ENCODE measurements around the gene IGF1. TPM values are rescaled to one million over a fixed set of nuclear protein-coding genes. Genes with fewer than 3 reads are reported as not detected.

The IGF1 gene
- total and polyA plus RNA-seq, 9 of the 15 experiments (the other 6 are each of a cell fraction or from before 2014, with no cell fraction given): 3.7 to 13.9 (median 4.5) TPM

DNA sequence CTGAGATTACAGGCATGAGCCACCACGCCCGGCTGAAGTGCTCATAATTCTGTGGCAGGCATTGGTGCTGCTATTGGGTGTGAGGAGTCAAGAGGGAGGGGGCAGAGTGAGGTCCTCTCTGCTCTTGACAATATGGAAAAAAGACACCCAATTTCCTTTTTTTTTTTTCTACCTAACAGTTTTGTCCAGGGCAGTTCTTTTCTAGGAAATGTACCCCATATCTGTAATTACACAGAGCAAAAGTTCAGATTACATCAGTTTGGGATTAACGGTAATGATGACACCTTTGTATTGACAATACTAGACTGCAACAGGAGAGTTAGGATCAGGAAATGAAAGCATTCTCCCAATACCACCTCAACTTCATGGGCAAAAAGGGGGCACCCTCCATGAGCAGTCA is 36.3 kb downstream of the IGF1 start:
- no peak overlapping the region for H3K4me3 ChIP-seq
- 49% methylated on average over 3 of the region's 3 CpGs for WGBS (ENCODE audit: insufficient coverage, low coverage, missing lambda C conversion rate)
- H3K9ac ChIP-seq (ENCODE audit: insufficient read depth in 1 of 2, low read depth in 2 of 2, low read length in 2 of 2): no peak overlapping the region
- H3K4me2 ChIP-seq (ENCODE audit: insufficient read depth, low read length): no peak overlapping the region
- POLR2A ChIA-PET: no interaction called here
- H4K20me1 ChIP-seq (replicated peaks; ENCODE audit: control insufficient read depth, insufficient read depth, low read length): no peaks in the 10 kb centered on the region
- intact Hi-C loops (cut with micrococcal nuclease): no loop called here
- no peak overlapping the region for H3K27ac ChIP-seq (ENCODE audit: extremely low read depth, low read depth, low read length)
- H3K9me1 ChIP-seq (ENCODE audit: control insufficient read depth, insufficient read depth, low read length): no peaks in the 10 kb centered on the region
- H3K79me2 ChIP-seq (ENCODE audit: control insufficient read depth, insufficient read depth, low read length): no peaks in the 10 kb centered on the region
- no peaks in the 10 kb centered on the region for H3K27me3 ChIP-seq (ENCODE audit: control insufficient read depth in 2 of 2, insufficient read depth in 2 of 2, low read length in 2 of 2)
- no peak for TF ChIP-seq HDAC2 (IDR thresholded peaks at IDR 0.05)
- no peak for TF ChIP-seq CBX5 (IDR thresholded peaks at IDR 0.05; ENCODE audit: borderline replicate concordance, low read depth)
- no peak for TF ChIP-seq MBD1 (CRISPR knock-in tag; IDR thresholded peaks at IDR 0.05)
- TF ChIP-seq NFYB (IDR thresholded peaks at IDR 0.05; ENCODE audit: extremely low read depth, insufficient read length): no peak
- no peak for TF ChIP-seq SREBF1 (IDR thresholded peaks at IDR 0.05; ENCODE audit: borderline replicate concordance, low read depth, low read length)
- TF ChIP-seq PURB (CRISPR knock-in tag; IDR thresholded peaks at IDR 0.05; ENCODE audit: low read depth): no peak
- TF ChIP-seq EHMT2 (IDR thresholded peaks at IDR 0.05): no peak
- TF ChIP-seq TBL1XR1 (IDR thresholded peaks at IDR 0.05; ENCODE audit: low read length in 2 of 2): no peak
- no peak for TF ChIP-seq FOXM1 (IDR thresholded peaks at IDR 0.05; ENCODE audit: low read depth)
- no peak for TF ChIP-seq FOXM1 (CRISPR knock-in tag; IDR thresholded peaks at IDR 0.05; ENCODE audit: low read depth)
- TF ChIP-seq CCNT2 (IDR thresholded peaks at IDR 0.05; ENCODE audit: borderline replicate concordance, extremely low read depth, insufficient read length, low read depth, low read length): no peak
- TF ChIP-seq ILF3 (IDR thresholded peaks at IDR 0.05; ENCODE audit: borderline replicate concordance): no peak
- TF ChIP-seq PML (IDR thresholded peaks at IDR 0.05; ENCODE audit: low read length): no peak
- CTCF ChIA-PET (ENCODE audit: low intra/inter-chr PET ratio): no interaction called here
- FAIRE-seq (no peak), DNase-seq (ENCODE audit: extremely low read depth in 1 of 4, low spot score in 3 of 4) (no peak), ATAC-seq (no peak)
- in situ Hi-C loops (cut with MboI): no loop called here
- H2AFZ ChIP-seq (ENCODE audit: low read depth, low read length): no peak overlapping the region
- no TSS peak for BruUV-seq (replicated peaks)
- H3K9me3 ChIP-seq (replicated peaks; ENCODE audit: control insufficient read depth, insufficient read depth, low read depth, low read length): no peaks in the 10 kb centered on the region
- H3K36me3 ChIP-seq (ENCODE audit: control insufficient read depth, insufficient read depth, low read length): no peaks in the 10 kb centered on the region; the same call in 2 of the 3 replicates
- peaks cover 0 to 26% of the 10 kb centered on the region in 2 experiments; a peak in 3 of 5 replicates for H3K4me1 ChIP-seq (replicated peaks in 1 of 2; ENCODE audit: control insufficient read depth in 2 of 2, insufficient read depth in 2 of 2, low read length in 2 of 2)

Measured in K562 (cell line).